ENCODE results near the gene RFX8.
"Not testable (repeated sequence)": the region's sequence is repeated elsewhere in the genome, so short reads cannot be mapped to it uniquely, and the experiment has no call there.

RFX8 gene

DNA sequence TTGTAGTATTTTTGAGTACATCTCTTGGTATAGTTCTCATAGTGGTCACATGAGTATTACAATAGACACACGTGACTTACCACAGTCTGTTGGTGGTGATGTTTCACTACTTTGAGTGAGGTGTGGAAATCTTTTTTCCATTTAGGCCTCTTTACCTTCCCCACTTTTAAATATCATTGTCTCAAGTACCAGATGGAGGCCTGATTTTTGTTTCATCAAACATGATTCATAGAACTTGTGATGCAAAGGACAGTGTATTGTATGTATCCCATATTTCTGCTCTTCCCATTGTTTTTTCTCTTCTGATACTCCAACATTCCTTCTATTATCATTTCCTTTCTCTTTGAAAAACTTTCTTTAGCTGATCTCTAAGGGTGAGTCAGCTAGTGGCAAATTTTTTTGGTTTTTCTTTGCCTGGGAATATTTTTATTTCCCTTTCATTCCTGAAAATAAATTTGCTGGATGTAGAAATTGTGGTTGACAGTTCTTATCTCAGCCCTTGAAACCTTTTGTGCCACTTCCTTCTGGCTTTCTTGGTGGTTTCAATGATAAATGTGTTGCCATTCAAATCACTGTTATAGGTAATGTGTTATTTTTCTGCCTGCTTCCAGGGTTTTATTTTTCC is 32.8 kb downstream of the RFX8 start:
- no peak for DNase-seq (ENCODE audit: low spot score)

DNA sequence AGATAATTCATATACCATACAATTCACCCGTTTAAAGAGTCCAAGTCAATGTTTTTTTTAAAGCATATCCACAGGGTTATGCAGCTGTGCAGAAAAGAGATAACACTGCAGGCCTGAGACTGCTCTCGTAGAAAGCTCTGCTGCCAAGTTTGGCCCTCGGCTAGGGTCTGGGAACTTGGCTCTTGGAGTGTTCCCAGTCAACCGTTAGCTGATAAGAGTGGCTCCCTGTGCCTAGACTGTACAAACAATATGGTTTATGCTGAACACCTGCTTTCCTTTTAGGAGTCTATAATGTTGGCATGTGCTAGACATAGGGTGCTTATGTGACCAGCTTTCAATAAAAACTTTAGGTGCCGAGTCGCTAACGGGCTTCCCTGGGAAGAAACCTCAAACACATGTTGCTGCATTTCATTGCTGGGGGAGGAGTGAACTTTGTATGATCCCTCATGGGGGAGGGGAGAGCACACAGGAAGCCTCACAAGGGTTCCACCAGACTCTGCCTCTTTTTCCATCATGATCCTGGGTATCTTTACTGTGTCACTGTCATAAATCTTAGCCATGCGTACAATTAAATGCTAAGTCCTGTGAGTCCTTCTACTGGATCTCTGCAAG is 34.7 kb downstream of the RFX8 start:
- peak; percentile 47 for DNase-seq (ENCODE audit: low spot score)

DNA sequence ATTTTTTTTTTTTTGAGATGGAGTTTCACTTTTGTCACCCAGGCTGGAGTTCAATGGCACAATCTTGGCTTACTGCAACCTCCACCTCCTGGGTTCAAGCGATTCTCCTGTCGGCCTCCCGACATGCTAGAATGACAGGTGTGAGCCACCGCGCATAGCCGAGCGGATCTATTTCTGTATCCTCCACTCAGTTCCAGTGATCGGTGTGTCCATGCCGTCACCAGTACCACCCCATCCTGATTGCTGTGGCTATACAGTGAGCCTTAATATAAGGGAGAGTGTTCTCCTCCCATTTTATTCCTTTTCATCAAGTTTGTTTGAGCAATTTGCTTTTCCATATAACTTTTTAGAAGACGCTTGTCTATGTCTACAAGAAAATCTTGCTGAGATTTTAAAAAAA is 35.2 kb downstream of the RFX8 start:
- DNase-seq (ENCODE audit: low spot score), result no peak

- DNase-seq (ENCODE audit: low spot score), result not testable (repeated sequence)
These were observed 36.4 kb downstream of the RFX8 start for GRCh38 chr2:101438555-101438954.

DNA sequence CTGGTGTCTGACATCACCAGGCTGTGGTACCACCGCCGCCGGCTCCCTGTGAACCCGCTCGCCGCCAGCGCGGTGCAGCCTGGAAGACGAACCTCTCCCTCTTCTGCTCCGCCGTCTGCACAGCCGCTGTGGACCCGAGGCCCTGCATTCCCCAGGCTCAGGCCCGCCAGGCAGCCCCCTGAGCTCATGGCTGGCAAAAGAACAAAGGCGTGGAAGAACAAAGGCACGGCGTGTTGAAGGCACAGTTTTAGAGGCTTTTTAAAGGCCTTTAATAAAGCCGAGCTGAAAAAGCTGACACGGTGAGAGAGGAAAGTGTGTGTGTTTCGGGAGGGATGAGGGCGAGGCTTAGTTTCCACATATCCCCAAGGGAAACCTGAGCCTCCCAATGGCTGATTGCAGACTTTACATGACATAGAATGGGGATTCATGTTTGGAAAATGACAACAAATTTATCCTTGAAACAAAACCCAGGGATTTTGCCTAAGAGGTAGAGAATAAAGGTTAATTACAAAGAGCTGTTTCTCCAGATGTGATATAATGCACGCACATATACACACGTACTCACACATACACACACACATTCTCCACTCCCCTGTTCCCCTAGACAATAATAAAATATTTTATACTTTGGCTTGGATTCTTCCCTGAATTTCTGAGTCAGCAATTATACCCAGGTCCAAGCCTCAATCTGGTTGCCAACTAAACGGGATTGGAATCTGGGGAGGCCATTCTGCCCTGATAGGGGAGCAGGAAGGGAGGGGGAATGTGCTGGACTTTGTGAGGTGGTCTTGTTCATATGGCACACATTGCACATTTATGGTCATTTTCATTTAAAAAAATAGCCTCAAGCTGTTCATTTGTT is 39.7 kb downstream of the RFX8 start:
- no peak for DNase-seq (ENCODE audit: low spot score)

GRCh38 chr2:101433465-101433864 is 41.4 kb downstream of the RFX8 start:
- DNase-seq (ENCODE audit: low spot score), result no peak

DNA sequence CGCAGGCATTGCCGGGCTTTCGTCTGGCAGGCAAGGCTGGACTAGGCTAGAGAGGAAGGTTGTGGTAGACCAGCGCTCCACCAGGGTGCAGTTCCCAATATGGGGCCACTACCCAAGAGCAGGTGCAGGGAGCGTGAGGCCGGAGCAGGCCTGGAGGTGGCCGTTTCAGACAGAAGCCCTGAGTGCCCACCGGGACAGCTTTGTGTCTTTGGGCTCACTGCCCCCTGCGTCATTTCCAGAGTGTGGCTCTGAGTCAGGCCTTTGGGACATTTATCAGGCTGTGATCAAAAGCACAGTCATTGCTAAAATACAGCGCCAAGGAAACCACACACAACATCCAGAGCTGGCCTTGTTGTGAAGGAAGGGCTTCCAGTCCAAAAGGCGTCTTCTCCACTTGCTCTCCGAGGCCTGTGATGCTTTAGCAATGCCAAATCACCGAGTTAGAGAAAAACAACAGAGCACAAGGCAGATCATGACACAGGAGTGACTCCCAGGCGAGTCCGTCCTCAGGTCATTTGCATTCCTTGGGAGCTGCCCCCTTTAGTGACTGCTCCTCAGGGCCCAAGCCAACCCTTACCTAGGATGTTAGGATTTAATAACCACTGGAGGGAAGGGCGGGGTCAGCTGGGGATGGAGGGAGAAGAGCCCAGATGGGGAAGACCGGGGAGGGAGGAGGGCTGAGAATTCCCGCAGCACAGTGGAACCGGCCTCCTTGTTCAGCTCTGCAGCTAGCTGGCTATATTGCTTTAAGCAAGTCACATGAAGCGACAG is 42.3 kb downstream of the RFX8 start:
- DNase-seq (ENCODE audit: low spot score), result no peak

- no peak for DNase-seq (ENCODE audit: low spot score)
These were observed 43.4 kb downstream of the RFX8 start for GRCh38 chr2:101431486-101431885.

DNA sequence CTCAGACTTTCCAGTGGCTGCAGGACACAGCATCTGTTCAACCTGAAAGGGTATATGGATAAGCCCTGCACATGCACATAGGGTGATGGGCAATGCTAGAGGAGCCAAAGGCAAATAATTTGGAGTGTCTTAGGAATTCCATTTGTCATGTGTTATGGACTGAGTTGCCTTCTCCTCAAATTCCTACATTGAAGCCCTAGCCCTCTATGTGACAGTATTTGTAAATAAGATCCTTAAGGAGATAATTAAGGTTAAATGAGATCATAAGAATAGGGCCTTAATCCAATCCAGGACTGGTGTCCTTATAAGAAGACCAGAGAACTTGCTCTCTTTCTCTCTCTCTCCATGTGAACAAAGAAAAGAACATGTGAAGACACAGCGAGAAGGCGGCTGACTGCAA is 44.8 kb downstream of the RFX8 start:
- no peak for DNase-seq (ENCODE audit: low spot score)

DNA sequence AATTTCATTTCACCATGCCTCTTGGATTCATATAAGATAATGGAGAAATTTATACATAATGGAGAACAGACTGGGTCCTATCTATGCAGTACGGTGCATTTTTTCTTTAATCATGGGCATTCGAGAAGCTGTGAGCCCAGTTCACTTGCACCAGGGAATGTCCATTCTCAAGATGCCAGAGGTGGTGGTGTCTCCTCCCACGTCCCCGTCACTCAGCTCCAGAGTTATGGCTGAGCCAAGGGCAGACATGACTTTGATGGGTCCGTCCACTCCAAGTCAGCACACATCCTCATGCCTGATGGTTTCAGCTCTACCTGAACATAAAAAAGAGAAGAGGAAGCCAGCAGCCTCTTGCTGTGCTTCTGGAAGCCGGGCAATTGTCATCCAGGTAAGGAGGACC is 45.5 kb downstream of the RFX8 start:
- no peak for DNase-seq (ENCODE audit: low spot score)

- DNase-seq (ENCODE audit: low spot score), result no peak
These were observed 46.3 kb downstream of the RFX8 start for GRCh38 chr2:101428422-101429176.

DNA sequence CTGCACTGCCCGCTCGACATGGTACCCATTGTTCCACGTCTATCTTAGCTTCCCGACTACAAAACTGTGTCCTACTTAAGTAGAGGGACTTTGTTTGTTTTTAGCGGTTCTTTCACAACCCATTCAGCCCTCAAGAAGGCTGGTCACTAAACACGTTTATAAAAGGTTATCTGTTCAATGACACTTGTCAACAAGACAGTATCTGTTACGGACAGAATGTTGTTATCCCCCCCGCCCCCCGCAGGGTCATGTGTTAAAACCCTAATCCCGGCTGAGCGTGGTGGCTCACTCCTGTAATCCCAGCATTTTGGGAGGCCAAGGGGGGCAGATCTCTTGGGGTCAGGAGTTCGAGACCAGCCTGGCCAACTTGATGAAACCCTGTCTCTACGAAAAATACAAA is 47.2 kb downstream of the RFX8 start:
- DNase-seq (ENCODE audit: low spot score), result no peak

GRCh38 chr2:101427240-101427639 is 47.7 kb downstream of the RFX8 start:
- DNase-seq (ENCODE audit: low spot score), result no peak

DNA sequence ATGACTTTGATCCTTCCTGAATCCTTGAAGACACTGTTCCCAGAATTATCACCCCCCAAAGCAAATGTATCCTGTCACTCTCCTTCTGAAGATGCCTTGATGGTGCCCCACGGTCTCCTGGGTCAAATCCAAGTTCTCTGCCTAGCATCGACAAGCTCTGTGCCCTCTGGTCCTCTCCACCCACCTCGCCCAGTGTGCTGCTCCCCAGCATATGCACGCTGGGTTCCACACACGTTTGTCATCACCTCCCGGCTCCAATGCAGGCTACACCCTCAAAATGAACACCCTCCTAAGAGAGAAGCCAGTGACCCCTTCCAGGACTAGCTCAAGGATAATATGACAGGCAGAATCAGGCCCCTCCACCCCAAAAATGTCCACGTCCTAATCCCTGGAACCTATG is 48.1 kb downstream of the RFX8 start:
- DNase-seq (ENCODE audit: low spot score), result no peak

DNA sequence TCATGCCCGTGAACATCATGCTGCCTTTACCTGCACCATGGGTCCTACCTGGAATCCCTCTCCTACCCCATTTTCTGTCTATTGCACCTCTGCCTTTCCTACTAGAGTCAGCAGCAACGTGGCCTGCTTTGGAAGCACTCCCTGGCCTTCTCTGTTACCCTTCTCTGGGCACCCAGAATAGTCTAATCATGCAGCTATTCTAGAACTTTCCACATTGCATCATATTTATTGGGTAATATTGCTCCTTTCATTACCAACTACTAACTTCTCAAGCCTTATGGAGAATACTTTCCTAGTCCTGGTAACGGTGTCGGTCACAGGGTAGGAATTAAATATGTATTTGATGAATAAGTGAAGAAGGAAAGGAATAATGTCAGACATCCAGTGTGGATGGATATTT is 54.3 kb downstream of the RFX8 start:
- no peak for DNase-seq (ENCODE audit: low spot score)

DNA sequence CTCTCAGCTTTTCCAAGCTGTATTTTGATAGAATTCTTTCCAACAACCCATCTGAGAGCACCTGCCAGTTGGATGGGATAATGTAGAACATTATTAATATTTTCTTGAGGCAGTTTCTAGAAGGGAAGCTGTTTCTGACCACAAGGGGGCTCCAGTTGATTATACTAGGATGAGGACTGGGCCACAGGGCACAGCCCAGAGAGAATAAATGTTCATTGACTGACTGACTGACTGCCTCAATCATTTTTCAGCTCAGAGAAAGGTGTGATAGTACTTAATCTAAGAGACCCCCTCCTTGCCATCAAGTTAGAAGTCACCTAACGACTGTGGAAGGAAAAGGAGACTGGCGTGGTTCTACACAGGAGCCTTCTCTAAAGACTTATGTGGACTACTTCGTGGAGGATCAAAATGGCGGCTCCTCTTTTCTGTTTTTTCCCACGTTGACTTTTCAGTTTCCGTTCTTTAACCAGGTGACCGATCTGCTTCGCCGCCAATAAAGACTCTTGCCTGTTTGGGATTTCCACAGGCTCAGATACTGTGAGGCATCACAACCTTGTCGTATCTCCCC is 55.7 kb downstream of the RFX8 start:
- peak; percentile 59 for DNase-seq (ENCODE audit: low spot score)

DNA sequence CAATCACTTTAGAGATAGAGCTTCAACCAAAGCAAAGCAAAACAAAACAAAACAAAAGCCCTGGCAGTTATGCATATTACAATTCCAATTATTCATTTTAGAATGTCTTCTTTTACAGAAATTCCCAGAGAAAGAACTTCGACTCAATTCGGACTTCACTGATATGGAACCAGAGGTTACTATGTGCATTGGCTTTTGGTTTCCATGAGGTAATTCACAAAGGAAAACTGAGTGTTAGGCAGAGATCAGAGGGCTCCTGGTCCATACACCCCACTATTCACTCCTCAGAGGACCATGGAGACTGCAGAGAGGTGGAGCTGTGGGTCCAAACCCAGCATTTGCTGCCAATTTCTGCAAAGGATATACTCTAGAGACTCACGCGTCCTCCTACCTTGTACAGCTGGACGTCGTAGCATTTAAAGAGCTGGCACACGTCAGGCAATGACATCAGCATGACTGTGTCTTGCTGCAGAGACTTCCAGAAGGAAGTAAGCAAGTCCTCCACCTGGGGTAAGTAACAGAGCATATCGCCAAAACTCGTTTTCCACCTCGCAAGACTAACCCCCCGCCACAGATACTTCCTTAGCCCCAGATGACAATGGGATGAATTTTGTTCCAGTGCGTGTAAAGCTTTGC is 56.3 kb downstream of the RFX8 start:
- no peak for DNase-seq (ENCODE audit: low spot score)

GRCh38 chr2:101416609-101417008 is 58.3 kb downstream of the RFX8 start:
- no peak for DNase-seq (ENCODE audit: low spot score)

DNA sequence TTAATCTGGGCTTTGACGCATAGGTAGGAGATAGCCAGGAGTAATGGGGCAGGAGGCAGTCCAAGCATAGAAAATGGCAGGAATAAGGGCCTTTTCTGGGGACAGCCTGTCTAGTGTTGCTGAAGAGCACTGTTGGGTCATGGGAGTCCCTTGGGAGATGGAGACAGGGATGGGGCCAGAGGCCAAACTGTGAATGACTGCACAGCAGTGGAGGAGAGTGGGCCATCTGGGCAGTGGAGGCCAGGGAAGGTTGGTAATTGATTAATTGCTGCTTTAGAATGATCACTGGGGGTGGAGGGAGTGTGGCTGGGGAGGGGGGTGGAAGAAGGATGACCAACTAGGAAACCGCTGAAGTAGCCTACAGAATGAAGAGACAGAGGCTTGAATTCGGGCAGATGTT is 59.0 kb downstream of the RFX8 start:
- peak; percentile 22 for DNase-seq (ENCODE audit: low spot score)

GRCh38 chr2:101415220-101415619 is 59.7 kb downstream of the RFX8 start:
- no peak for DNase-seq (ENCODE audit: low spot score)

Measured in SK-N-DZ (cell line).